HG03460 (cell line): ENCODE measurements around the gene DLAT.
A peak's percentile ranks its signal among the peaks of the same experiment; 100 is the strongest.
"Not testable (repeated sequence)": the region's sequence is repeated elsewhere in the genome, so short reads cannot be mapped to it uniquely, and the experiment has no call there.

Experiments used
- ATAC-seq: cut with Tn5 transposase; IDR thresholded peaks from one replicate; pipeline ENCODE4 v1.9.1; 2021; ENCODE audit not compliant: unreplicated experiment

The DLAT gene

DNA sequence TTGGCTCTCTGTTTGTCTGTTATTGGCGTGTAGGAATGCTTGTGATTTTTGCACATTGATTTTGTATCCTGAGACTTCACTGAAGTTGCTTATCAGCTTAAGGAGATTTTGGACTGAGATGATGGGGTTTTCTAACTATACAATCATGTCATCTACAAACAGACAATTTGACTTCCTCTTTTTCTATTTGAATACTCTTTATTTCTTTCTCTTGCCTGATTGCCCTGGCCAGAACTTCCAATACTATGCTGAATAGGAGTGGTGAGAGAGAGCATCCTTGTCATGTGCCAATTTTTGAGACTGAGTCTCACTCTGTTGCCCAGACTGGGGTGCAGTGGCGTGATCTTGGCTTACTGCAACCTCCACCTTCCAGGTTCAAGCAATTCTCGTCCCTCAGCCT lies 23.0 kb downstream of the DLAT start:
- not testable (repeated sequence) for ATAC-seq

DNA sequence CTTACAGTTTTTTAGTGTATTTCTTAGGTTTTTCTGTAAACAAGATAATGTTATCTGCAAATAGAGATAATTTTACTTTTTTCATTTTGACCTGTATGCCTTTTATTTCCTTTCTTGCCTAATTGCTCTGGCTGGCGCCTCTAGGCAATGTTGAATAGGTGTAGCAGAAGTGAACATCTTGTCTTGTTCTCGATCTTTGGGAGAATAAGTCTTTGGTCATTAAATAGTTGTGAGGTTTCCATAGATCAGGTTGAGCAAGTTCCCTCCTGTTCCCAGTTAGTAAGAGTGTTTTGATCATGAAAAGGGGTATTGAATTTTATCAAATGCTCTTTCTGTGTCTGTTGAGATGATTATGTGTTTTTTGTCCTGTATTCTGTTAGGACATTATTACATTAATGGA lies 24.6 kb downstream of the DLAT start:
- ATAC-seq, result no peak

DNA sequence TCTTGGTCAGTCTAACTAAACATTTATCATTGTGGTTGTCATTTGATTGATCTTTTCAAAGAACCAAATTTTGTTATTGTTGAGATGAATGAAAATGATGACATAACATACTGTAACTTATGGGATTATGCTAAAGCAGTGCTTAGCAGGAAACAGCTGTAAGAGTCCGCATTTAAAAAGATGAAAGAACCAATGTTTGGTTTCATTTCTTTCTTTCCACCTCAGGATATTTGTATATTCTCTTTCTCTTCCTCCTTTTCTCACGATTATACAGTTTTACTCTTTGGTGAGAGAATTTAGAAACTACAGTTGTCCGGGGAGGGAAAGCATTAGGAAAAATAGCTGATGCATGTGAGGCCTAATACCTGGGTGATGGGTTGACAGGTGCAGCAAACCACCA lies 25.5 kb downstream of the DLAT start:
- peak; percentile 81 for ATAC-seq

DNA sequence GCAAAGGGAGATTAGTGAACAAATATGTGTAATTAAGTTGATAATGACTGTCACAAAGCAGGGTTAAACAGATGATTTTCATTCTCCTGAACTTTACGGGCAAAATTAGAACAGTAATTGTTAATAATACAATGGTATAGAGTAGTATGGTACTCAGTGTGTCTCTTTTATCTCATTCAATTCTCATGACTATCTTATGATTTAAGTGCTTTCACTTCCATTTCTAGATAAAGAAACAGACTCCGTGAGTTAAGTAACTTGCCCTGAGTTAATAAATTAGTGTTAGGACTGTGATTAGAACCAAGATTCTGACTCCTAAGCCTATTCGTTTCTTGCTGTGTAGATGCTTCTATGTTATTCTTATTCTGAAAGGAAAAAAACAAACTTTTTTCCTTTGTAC lies 26.6 kb downstream of the DLAT start:
- no peak for ATAC-seq

DNA sequence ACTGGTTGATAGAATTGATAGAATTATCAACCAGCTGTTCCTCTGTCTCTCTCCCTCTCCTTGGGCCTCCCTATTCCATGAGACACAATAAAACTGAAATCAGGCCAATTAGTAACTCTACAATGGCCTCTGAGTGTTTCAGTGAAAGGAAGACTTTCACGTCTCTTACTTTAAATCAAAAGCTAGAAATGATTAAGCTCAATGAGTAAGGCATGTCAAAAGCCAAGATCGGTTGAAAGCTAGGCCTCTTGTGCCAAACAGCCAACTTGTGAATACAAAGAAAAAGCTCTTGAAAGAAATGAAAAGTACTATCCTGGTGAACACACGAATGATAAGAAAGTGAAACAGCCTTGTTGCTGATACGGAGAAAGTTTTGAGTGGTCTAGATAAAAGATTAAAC lies 32.0 kb downstream of the DLAT start:
- ATAC-seq, result no peak

DNA sequence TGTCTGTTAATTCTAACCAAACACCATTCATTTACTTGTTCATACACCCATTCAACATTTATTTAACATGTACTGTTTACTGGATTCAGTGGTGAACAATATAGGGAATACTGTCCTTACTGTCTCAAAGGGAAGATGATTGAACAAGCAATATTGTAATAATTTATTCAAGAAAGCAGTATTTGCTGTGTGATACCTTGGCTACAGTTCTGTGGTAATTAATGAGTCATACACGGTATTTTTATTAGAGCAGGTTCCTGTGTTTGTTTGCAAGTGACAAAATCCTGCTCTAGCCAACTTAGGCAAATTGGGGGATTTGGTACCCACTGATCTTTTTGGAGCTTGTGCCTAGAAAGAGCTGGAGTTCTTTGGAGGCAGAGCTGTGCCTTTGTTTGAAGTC lies 32.9 kb downstream of the DLAT start:
- no peak for ATAC-seq

DNA sequence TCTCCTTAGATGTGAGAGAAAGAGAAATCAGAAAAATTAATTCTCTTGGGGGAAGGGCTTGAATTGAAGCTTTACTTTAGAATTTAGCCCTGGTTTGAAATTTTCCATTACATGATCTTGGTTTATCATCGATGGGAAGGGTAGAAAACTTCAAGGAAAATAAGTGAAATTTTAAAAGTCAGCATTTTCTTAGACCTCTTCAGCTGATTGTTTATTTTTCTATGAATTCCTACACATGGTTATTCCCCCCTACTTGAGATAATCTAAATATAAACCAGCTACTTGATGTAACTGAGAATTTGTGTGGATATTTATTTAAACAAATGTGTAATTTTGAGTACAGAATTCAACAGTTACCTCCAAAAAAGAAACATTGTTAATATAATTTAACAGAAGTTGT lies 37.7 kb downstream of the DLAT start:
- no peak for ATAC-seq

DNA sequence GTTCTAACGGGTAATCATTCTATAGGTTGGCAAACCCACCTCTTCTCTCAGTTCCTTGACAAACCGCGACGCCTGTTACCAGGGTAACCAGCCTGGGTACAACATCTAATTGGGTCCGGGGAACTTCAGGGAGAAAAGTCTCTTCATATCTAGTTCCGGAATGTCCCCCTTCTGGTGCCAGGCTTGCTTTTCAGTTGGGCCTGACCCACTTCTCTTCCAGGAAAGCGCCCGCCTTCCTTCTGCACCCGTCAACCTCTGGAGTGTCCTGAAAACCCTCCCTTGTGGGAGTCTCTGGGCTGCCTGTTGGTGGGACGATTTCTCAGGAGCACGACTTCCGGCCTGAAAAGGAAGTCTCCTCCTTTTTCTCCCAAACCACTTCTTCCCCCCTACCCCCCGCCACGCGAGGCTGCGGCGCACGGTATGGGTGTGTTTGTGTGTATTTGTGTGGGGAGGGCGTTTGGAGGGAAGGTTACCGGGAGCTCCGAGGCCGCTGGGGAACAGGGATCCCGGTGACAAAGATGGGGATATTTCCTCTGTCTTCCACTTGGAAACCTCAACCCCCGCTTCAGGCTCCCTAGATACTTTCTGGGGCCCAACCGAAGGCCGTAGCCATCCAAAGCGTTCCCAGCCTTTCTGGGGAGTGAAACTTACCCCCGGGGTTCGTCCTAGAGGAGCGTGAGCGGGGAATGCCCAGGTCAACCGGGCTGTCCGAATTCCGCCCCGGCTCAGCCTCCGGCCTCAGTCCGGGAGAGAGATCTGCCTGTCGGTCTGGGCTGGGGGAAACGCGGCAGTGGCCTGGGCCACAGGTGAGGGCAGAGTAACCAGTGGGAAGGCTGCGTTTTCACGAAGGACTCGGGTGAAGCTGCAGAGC lies 49.0 kb downstream of the DLAT start, which contains the start of the genes NKAPD1 and PIH1D2:
Gene NKAPD1, plus strand, starts transcription at position 359 of the 871 bp plus-strand sequence. CDS start 1,276 bp downstream, outside the sequence.
Gene PIH1D2, minus strand, starts transcription at position 77 of the 871 bp plus-strand sequence. CDS start 843 bp downstream, outside the sequence.
- ATAC-seq, result peak; percentile 84

DNA sequence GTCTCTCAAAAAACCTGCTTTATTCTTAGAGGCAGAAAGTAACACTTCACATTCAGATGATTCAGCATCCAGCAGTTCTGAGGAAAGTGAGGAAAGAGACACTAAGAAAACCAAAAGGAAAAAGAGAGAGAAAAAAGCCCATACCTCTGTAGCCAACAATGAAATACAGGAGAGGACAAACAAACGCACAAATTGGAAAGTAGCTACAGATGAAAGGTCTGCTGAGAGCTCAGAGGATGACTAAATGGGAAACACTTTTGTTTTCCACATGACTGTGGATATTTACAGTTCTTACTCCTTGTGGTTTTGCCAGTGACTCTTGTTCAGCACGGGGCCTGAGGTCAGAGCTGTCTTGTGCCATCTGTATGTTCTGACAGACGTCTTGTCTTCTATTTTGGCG lies 57.5 kb downstream of the DLAT start:
- no peak for ATAC-seq

DNA sequence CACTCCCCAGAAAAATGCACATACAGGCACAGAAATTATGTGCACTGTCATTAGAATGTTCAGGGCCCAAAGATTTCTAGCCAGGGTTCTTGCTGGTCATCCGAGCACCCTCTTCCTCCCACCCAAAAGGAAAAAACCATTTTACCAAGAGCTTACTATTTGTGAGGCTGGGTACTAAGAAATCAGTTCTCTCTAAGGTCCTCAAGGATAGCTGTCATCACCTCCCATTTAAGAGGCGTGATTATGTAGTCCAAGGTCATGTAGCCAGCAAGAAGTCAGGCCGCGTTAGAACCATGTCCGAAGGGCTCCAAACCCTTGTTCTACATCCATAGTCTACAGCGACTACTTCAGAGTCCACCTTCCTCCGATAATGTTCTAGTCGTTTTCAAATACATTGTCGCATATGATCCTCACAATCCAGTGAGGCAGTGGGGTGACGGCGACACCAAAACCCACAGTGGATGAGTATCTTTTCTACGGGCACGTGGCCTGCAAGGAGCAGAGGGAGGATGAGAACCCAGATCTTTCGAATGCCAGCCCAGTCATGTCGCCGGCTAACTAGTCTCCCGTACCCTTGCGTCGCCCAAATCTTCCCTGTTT lies 60.7 kb downstream of the DLAT start:
- ATAC-seq, result peak; percentile 28

DNA sequence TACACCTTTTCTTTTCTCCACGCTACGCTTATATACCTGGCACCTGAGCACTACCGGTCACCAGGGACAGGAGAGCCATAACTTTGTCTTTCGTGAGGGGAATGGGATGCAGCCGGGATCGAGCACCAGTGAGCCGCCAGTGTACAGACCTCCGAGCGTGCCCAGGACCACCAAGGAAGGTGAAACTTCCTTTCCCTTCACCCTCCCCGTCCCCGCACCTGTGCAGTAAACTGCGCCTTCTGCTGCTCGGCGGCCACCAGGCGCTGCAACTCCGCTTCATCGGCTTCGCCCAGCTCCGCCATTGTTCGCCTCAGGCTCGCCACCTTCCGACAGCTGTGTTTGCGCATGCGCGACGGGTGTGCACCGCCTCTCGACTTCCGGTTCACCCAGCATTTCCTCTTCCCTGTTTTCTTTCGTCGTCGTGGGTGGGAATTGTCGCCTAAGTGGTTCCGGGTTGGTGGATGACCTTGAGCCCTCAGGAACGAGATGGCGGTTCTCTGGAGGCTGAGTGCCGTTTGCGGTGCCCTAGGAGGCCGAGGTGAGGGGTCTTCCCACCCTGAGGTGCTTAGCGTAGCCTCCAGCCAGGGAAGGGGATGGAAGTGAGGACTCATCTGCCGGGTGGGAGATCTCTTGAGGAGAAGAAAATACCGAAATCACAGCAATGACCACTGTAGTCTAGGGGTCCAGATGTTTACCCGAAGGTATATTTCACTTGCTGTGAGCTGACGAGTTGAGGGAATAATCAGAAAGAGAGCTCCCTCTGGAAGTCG lies 61.4 kb downstream of the DLAT start, which contains the start of the genes SDHD and TIMM8B:
Gene SDHD, plus strand, starts transcription at position 452 of the 770 bp plus-strand sequence. Its CDS starts 35 bp downstream, at position 487.
Gene TIMM8B, minus strand, starts transcription at position 335 of the 770 bp plus-strand sequence. Its CDS starts 33 bp downstream, at position 302.
- ATAC-seq, result peak; percentile 86

DNA sequence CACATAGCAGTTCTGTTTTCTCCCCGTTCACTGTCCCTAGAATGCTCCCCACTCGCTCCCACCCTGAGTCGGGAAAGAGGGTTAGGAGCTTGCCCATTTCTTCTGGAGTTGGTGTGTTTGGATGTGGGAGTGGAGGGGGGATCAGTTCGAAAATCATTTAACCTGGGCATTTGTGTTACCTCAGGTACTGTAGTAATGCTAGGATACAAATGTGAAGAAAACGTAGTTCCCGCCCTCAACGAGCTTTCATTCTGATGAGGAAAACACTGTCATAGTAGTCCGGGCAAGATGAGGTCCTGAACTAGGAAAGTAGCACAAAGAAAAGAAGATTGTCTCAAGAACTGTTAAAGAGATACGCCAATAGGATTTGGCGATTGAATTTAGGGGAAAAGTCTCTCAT lies 62.0 kb downstream of the DLAT start:
- ATAC-seq, result no peak

DNA sequence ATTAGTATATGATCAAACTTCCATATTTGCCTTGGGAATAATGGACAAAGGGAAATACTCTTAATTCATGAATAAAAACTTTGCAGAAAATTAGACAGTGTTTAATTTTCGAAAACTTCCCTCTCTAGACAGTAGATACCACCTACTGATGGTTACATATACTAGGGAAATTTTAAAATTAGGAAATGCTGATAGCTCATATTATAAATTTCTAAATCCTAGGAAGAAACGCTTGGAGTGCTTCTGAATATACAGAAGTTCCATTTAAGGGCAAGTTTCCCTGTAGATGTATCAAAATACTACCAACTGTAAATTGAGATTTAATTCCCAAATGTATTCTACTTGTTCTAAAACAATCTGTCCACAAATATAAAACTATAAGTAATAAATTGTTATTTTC lies 70.1 kb downstream of the DLAT start:
- ATAC-seq, result not testable (repeated sequence)

DNA sequence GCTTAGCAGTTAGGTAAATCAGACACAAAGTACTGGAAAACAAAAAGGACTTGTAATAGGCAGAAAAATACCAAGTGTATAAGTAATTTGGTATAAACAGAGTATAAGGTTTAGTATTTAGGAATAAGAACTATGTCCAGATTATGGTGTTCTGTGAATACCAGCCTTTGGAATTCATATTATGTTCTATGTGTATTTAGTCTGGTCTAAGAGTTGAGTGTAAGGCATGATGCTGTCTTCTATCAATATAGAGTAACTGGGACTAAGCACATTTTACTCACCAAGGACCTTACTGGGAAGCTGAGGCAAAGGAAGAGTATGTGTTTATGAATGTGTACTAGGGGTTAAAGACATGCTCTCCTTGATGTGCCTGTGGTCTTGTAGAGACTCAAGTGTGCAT lies 71.0 kb downstream of the DLAT start:
- no peak for ATAC-seq

DNA sequence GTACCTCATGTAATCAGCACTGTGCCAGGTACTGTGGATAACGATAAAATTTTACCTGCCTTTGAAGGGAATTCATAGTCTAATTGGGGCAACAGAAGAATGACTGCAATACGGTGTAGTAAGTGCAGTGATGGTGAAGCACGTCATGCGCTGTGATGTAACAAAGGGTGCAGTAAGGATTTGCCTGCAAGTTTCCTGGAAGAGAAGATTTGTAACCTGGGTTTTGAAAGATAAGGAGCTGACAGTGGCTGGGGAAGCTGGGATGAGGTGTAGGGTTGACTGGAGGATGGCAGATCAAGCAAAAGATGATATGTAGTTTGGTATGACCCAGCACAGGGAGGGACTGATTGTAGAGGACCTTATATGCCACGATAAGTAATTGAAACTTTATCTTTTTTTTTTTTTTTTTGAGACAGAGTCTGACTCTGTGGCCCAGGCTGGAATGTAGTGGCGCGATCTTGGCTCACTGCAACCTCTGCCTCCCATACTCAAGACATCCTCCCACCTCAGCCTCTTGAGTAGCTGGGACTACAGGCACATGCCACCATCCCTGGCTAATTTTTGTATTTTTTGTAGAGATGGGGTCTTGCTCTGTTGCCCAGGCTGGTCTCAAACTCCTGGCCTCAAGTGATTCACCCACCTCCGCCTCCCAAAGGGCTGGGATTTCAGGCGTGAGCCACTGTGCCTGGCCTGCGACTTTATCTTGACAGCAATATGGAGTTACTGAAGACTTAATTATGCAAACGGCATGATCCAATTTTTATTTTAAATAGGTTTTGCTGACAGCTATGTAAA lies 72.7 kb downstream of the DLAT start:
- no peak for ATAC-seq

DNA sequence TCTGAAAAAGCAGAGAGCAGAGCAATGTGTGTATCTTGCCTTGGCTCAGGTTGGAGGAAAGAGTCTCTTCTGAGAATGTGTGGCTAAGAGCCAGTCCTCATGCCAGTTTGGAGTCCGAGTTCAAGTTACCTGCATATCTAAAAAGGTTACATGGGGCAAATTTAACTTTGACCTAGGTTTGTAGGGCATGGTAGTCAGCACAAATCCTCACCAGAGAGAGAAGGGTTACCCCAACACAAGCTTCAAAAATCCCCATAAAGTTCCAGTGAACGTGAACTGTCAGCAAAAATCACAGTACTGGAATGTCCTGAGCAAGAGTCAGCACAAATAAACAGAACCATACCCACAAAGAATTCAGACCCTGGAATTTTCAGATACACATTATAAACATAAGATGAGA lies 75.3 kb downstream of the DLAT start:
- ATAC-seq, result no peak

DNA sequence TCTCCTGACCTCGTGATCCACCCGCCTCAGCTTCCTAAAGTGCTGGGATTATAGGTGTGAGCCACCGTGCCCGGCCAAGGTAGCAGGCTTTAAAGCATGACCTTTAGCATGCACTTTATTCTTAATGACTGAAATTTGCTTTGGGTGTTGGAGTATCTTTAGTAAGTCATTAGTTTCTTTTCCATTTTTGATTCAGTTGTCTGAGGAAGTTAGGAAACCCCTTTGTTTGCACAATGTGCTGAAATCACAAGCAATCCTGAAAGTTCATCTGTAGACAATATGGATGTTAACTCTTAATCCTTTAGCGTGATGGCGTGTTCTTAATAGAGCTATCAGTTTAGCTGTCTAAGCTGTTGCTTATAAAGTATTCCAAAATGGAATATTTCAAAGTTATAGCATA lies 78.2 kb downstream of the DLAT start:
- no peak for ATAC-seq

DNA sequence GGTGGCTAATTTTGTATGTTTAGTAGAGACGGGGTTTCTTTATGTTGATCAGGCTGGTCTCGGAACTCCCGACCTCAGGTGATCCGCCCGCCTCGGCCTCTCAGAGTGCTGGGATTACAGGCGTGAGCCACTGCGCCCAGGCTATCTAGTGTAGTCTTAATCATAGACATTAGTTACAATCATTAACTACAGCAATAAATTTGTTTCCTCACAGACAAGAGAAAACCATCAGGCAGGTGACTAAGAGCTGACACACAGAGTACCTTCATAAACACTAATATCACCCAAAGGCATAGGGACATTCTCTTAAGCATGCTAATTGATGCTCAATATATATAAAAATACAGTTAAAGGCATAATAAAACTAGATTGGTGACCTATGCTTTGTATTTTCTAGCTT lies 80.9 kb downstream of the DLAT start:
- no peak for ATAC-seq
